Left ventricle myocardium inferior (tissue), 1 donor: Measurements from ENCODE around the gene CLASRP. TPM values are rescaled to one million over a fixed set of nuclear protein-coding genes. Genes with fewer than 3 reads are reported as not detected.
A peak's percentile ranks its signal among the peaks of the same experiment; 100 is the strongest.

Experiments used
- DNase-seq: peaks from one replicate; pipeline ENCODE4 v3.0.0-alpha.2; 2020
- H3K27ac ChIP-seq: fragments of 200-600 bp; replicated peaks from 2 replicates; pipeline ENCODE4 v1.8.0; 2021
- H3K27me3 ChIP-seq: fragments of 200-600 bp; 2 replicates; pipeline ENCODE4 v1.8.0; 2021; ENCODE audit warnings: low read depth
- H3K36me3 ChIP-seq: fragments of 200-600 bp; 2 replicates; pipeline ENCODE4 v1.8.0; 2021
- H3K4me1 ChIP-seq: fragments of 200-600 bp; 2 replicates; pipeline ENCODE4 v1.8.0; 2021
- H3K4me3 ChIP-seq: fragments of 200-600 bp; 2 replicates; pipeline ENCODE4 v1.8.0; 2021; ENCODE audit warnings: mild to moderate bottlenecking, moderate library complexity
- H3K9me3 ChIP-seq: fragments of 200-600 bp; replicated peaks from 2 replicates; pipeline ENCODE4 v1.8.0; 2021
- intact Hi-C: fragments of 100-400 bp; cut with micrococcal nuclease; formaldehyde crosslinking; loops from one replicate; pipeline ENCODE4 v1.11.0; 2022
- total RNA-seq: library from RNA; stranded (reverse); fragmentation: NEBNext Ultra II Directional; extraction: Animal tissue kit (Norgen Biotek cat#: 25700); gene quantifications from one replicate; pipeline ENCODE4 v1.2.1, GENCODE V29; 2021
- TF ChIP-seq, protein P1 (sequence below): fragments of 200-600 bp; IDR thresholded peaks from 2 replicates; pipeline ENCODE4 v1.8.0; 2021; ENCODE audit warnings: antibody characterized with exemption, mild to moderate bottlenecking, borderline replicate concordance
- donor health status: DM: no; HTN: yes; CAD: no; lungs with severe emphysema.

The CLASRP gene
- total RNA-seq, 1 donor from 2014 or later: 31.3 TPM

DNA sequence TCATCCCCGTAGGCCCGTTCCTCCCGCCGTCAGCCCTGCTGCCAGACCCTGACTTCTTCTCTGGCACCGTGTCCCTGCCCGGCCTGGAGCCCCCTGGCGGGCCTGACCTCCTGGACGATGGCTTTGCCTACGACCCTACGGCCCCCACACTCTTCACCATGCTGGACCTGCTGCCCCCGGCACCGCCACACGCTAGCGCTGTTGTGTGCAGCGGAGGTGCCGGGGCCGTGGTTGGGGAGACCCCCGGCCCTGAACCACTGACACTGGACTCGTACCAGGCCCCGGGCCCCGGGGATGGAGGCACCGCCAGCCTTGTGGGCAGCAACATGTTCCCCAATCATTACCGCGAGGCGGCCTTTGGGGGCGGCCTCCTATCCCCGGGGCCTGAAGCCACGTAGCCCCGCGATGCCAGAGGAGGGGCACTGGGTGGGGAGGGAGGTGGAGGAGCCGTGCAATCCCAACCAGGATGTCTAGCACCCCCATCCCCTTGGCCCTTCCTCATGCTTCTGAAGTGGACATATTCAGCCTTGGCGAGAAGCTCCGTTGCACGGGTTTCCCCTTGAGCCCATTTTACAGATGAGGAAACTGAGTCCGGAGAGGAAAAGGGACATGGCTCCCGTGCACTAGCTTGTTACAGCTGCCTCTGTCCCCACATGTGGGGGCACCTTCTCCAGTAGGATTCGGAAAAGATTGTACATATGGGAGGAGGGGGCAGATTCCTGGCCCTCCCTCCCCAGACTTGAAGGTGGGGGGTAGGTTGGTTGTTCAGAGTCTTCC lies 1.3 kb upstream of the CLASRP start:
- Histone ChIP-seq H3K27me3 (no peaks in the 10 kb centered on the region), H3K4me1 (peaks cover 44% of the 10 kb centered on the region), H3K27ac (no peak overlapping the region), H3K36me3 (peaks cover 61% of the 10 kb centered on the region), H3K9me3 (no peaks in the 10 kb centered on the region), H3K4me3 (no peak overlapping the region)
- intact Hi-C loops: no loop called here
- DNase-seq: no peak
- TF ChIP-seq, protein P1, sequence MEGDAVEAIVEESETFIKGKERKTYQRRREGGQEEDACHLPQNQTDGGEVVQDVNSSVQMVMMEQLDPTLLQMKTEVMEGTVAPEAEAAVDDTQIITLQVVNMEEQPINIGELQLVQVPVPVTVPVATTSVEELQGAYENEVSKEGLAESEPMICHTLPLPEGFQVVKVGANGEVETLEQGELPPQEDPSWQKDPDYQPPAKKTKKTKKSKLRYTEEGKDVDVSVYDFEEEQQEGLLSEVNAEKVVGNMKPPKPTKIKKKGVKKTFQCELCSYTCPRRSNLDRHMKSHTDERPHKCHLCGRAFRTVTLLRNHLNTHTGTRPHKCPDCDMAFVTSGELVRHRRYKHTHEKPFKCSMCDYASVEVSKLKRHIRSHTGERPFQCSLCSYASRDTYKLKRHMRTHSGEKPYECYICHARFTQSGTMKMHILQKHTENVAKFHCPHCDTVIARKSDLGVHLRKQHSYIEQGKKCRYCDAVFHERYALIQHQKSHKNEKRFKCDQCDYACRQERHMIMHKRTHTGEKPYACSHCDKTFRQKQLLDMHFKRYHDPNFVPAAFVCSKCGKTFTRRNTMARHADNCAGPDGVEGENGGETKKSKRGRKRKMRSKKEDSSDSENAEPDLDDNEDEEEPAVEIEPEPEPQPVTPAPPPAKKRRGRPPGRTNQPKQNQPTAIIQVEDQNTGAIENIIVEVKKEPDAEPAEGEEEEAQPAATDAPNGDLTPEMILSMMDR: no peak

DNA sequence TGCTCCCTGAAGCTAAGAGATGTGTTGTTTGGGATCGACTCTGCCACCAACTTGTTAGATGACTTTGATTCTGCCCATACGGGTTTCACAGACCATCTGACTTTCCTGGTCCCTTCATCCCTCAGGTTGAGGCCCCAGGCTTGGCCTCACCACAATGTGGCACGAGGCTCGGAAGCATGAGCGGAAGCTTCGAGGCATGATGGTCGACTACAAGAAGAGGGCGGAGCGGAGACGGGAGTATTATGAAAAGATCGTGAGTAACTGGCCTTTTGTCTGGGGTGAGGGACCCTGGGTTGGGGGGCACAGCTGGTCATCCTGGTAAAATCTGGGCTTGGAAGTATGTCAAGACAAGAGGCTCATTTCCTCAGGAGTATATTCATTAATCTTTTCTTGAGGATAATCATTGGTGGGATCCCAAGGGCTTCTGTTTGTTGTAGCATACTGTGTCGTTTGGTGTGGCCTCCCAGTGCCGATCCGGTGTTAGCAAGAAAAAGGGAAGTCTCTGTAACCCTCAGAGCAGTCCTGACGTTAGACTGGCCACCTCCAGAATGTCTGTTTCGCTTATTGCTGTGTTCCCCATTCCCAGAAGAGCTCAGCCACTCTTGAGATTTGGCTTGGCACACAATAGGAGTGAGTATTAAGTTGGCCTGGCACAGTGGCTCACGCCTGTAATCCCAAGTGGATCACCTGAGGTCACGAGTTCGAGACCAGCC lies 1.4 kb downstream of the CLASRP start:
- Histone ChIP-seq H3K4me3 (peak overlapping the region; percentile 93), H3K27ac (peak overlapping the region; percentile 96), H3K27me3 (no peaks in the 10 kb centered on the region), H3K4me1 (peaks cover 60% of the 10 kb centered on the region), H3K36me3 (peaks cover 67% of the 10 kb centered on the region), H3K9me3 (no peaks in the 10 kb centered on the region)
- TF ChIP-seq, protein P1: no peak
- DNase-seq: no peak
- intact Hi-C loops: no loop called here

DNA sequence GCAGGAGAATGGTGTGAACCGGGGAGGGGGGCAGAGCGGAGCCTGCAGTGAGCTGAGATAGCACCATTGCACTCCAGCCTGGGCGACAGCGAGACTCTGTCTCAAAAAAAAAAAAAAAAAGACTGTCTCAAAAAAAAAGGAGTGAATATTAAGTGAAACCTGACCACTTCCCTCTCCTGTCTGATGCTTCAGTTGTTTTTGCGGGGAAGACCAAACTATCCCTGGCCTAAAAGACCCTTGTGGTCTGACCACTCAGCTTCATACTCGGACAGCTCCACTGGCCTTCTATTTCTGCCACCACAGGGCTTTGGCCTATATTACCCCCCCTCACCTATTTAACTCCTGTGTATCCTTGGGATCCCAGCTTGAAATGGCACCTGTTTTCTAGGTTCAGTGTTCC lies 2.3 kb downstream of the CLASRP start:
- Histone ChIP-seq H3K36me3 (peaks cover 61% of the 10 kb centered on the region), H3K27ac (no peak overlapping the region), H3K4me3 (no peak overlapping the region), H3K9me3 (no peaks in the 10 kb centered on the region), H3K27me3 (no peaks in the 10 kb centered on the region), H3K4me1 (peaks cover 69% of the 10 kb centered on the region)
- intact Hi-C loops: no loop called here
- no peak for DNase-seq
- TF ChIP-seq, protein P1: no peak

DNA sequence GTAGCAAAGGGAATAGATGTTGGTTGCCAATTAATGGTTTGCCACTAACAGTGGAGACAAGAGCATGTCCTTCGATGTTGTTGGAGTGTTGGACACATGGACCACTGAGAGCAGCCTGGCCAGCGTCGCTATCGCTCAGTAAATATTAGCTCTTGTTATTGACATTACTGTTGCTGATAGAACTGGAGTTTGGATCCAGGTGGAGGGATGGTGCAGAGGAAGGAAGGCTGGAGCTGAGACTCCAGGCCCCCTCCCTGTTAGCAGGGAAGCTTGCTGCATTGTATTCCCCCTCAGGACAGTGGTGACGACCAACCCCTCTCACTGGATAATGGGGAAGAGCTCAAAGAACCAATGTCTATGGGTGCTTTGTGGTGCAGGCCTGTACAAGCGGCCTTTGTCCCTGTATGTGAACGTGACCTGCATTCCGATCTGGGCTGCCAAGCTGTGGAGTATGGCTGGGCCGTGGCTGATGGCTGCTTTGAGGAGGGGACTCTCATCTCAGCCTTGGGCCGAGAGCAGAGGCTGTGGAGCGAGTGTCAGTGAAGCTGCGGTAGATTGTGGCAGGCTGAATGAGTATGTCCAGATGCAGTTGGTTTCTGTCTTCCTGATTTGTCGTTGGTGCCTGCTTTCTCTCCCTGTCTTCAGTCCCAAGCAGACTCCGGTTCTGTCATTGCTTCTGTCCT lies 7.0 kb downstream of the CLASRP start:
- Histone ChIP-seq H3K27ac (peak overlapping the region; percentile 47), H3K4me3 (no peak overlapping the region), H3K4me1 (peaks cover 85% of the 10 kb centered on the region), H3K9me3 (no peaks in the 10 kb centered on the region), H3K36me3 (peaks cover 47% of the 10 kb centered on the region), H3K27me3 (no peaks in the 10 kb centered on the region)
- TF ChIP-seq, protein P1: no peak
- intact Hi-C loops: no loop called here
- no peak for DNase-seq

DNA sequence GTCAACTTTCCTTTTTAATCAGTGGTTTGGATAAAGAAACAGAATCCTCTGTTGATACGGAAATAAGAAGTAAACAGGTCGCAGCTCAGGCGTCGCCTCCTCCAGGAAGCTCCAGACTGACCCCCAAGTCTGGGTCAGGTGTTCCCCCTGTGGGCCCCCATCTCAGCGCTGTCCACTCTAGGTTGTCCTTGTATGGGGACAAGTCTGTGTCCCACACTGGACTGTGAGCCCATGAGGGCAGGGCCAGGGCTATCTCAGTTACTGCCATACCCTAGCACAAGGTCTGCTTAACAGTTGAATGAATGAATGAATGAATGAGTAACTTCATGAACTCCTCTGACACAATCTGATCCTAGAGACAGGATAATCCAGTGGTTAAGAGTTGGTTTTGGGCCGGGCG lies 7.5 kb downstream of the CLASRP start:
- H3K4me3 ChIP-seq: no peak overlapping the region
- intact Hi-C loops: no loop called here
- H3K36me3 ChIP-seq: peaks cover 43% of the 10 kb centered on the region
- TF ChIP-seq, protein P1: no peak
- no peaks in the 10 kb centered on the region for H3K27me3 ChIP-seq
- no peak for DNase-seq
- peaks cover 79% of the 10 kb centered on the region for H3K4me1 ChIP-seq
- peak overlapping the region; percentile 47 for H3K27ac ChIP-seq
- no peaks in the 10 kb centered on the region for H3K9me3 ChIP-seq
